ENCODE measurements around the gene KRT32.

DNA sequence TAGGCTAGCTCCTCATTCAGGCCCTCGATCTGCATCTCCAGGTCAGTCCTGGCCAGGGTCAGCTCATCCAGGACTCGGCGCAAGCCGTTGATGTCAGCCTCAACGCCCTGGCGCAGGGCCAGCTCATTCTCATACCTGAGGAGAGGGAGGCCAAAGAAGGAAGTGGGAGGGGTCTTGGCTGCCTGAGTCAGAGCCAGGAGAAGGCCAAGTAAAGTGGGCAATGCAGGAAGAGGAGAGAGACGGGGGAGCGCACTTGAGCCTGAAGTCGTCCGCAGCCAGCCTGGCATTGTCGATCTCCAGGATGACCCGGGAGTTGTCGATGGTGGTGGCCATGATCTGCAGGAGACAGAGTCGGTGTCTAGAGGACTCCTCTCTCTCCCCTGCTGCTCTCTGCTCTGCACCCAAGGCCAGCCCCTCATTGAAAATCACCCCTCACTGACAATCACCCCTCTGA, 49.7 kb upstream of the KRT32 start:
- TF ChIP-seq EZH2 (IDR thresholded peaks at IDR 0.05; ENCODE audit: borderline replicate concordance, insufficient read depth, low read depth, low read length, poor library complexity, severe bottlenecking): no peak
- TF ChIP-seq, protein P1, sequence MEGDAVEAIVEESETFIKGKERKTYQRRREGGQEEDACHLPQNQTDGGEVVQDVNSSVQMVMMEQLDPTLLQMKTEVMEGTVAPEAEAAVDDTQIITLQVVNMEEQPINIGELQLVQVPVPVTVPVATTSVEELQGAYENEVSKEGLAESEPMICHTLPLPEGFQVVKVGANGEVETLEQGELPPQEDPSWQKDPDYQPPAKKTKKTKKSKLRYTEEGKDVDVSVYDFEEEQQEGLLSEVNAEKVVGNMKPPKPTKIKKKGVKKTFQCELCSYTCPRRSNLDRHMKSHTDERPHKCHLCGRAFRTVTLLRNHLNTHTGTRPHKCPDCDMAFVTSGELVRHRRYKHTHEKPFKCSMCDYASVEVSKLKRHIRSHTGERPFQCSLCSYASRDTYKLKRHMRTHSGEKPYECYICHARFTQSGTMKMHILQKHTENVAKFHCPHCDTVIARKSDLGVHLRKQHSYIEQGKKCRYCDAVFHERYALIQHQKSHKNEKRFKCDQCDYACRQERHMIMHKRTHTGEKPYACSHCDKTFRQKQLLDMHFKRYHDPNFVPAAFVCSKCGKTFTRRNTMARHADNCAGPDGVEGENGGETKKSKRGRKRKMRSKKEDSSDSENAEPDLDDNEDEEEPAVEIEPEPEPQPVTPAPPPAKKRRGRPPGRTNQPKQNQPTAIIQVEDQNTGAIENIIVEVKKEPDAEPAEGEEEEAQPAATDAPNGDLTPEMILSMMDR (IDR thresholded peaks at IDR 0.05): no peak

Data from B cell (primary cell).